Epidermal melanocyte (primary cell): ENCODE data around the gene ZNRF3.
"Not testable (repeated sequence)": the region's sequence is repeated elsewhere in the genome, so short reads cannot be mapped to it uniquely, and the experiment has no call there.

ENCODE experiments used
- DNase-seq: peaks from one replicate; pipeline ENCODE4 v3.0.0; 2011; ENCODE audit warnings: low spot score; ENCODE audit not compliant: insufficient read length

The ZNRF3 gene

GRCh38 chr22:29005754-29006153 is 122.4 kb downstream of the ZNRF3 start:
- DNase-seq = not testable (repeated sequence)

DNA sequence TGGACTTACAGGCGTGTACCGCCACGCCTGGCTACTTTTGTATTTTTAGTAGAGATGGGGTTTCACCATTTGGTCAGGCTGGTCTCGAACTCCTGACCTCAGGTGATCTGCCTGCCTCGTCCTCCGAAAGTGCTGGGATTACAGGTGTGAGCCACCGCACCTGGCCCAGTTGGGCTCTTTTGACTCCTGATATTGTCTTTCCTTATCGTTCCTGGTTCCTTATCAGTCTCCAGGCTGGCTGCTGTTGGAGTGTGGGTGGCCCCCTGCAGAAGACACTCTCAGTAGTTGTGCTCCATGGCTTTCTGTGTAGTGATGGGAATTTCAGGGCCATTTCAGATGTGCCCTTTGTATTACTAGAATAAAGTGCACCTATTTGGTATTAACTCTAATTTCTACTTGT is 123.0 kb downstream of the ZNRF3 start:
- no peak for DNase-seq

DNA sequence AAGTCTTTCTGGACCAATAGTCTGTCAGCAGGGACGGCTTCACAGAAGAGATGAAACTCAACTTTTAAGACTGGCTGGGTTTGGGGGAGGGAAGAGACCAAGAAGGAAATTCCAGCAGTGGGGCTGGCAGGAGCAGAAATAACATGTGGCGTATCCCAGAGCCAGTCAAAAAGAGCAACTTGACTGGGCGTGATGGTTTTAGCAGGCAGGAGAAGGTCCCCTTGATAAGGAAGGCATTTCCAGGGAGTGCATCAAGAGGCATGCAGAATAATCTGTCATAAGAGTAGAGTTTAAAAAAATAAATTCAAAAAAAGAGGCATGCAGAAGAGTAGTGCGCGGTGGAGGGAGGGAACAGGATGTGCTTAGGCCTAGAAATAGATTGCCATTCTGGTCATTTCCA is 125.8 kb downstream of the ZNRF3 start:
- no peak for DNase-seq

GRCh38 chr22:29011240-29012100 is 128.1 kb downstream of the ZNRF3 start:
- no peak for DNase-seq

DNA sequence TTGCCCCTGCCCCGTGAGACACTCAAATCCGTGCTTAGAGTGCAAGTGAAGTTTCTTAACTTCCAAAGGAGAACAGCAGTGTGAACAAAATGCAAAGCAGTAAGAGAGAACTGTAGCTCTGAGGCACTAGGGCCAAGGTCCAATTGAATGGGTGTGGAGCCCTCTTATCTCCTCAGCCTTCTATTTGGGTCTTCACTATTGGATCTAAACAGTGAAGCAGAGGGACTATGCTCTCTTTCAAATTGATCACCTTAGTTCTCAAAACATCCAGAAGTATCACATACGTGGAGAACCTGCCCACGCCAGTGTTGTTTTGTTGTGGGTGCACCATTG is 128.7 kb downstream of the ZNRF3 start:
- DNase-seq = no peak

GRCh38 chr22:29012952-29013351 is 129.6 kb downstream of the ZNRF3 start:
- no peak for DNase-seq

GRCh38 chr22:29014293-29014692 is 130.9 kb downstream of the ZNRF3 start:
- DNase-seq = no peak

- no peak for DNase-seq
Measured at GRCh38 chr22:29014773-29015172, 131.4 kb downstream of the ZNRF3 start.

DNA sequence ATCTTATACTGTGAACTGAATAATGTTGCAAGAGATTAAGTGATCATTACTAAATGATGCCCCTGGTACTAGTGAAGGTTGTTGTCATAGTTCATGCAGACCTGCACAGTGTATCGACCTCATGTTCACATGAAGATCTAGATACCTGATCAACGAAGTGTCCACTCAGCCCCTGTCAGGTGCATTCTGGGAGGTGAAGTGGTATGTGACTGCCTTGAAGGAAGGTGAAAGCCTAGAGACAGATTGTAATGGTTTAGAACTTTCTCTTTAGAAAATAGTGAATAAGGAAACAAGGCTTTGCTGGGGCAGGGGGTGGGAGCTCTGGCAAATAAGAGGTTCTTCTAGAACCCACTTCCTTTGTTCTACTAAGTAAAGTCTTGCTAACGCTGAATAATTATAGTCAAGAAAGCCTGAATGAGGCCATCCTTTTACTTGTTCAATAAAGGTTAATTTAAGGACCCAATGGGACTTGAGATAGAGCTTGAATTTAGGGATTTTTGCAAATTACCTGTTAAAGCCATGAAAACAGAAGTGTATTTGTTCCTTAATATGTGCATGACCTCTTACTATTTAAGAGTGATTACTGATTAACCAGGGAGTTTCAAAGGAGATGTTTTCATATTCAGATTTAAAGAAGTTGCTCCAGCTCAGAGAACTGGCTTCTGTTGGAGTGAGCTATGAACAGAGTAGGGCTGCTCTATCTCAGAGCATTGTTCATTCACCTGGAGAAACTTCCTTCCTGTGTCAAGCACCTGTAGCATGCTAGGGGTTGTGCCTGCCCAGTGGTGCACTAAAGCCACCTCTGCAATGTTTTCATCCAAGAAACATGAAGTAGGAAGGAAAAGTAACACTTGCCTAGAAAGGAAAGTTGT is 132.9 kb downstream of the ZNRF3 start:
- no peak for DNase-seq

DNA sequence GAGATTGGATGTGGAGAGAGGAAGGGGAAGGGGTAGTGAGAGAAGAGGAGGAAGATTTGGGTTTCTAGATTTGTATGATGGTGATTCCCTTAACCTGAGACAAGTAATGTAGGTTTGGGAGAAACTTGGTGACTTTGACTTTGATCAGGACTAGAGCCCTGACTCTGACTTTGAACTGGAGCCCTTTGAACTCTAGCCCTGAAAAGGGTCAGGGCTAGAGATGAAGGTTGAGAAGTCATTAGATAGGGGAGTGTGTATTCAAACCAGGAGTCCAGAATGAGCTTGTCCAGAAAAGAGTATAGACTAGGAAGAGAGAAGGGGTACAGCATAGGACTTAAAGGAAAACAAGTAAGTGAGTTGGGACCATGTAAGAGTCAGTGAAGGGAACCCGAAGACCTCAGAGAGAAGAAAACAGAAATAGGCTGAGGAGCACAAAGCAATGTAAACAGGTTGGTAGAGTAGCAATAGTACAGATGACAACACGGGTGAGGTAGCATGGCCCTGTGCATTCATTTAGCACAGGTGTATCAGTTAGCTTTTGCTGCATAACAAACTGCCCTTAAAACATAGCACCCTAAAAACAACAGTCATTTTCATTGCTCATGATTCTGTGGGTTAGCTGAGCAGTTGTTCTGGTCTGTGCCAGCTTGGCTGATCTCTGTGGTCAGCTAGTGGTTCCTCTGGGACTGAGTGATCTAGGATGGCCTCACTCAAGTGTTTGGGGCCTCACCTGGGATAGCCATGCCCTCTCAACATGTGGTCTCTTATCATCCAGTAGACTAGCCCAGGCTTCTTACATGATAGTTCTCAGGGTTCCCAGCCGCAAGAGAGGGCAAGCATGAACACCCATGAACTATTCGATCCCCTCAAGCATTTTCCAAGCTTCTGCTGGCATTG is 135.2 kb downstream of the ZNRF3 start:
- no peak for DNase-seq

DNA sequence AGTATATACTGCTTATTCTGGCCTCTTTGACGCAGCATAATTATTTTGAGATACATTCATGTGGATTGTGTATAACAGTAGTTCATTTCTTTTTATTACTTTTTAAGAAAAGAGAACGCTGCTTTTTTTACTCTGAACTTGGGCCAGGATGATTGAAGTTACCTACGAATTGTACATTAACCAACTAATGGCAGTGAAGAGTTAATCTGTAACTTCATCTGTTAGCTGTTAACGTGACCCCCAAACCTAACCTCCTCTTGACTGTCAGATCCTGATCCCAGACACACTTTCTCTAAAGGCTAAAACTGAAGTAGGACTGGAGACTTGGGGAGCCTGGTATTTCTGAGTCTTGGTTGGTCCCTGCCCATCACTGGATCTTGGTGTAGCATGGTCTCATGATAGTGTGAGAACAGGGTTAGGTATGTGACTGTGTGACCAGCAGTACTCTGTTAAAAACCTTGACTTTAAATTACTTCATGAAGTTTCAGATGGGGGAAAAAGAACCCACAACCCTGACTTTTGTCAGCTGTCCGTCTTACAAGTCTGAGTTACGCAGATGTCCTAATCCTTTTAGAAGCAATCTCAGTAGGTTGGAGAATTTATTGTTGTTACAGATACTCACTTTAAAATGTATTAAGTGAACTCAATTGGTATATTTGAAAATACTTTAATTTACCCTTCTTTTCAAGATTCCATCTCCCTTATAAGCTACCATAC is 138.9 kb downstream of the ZNRF3 start:
- DNase-seq = no peak

GRCh38 chr22:29023172-29023796 is 139.9 kb downstream of the ZNRF3 start:
- DNase-seq = no peak

DNA sequence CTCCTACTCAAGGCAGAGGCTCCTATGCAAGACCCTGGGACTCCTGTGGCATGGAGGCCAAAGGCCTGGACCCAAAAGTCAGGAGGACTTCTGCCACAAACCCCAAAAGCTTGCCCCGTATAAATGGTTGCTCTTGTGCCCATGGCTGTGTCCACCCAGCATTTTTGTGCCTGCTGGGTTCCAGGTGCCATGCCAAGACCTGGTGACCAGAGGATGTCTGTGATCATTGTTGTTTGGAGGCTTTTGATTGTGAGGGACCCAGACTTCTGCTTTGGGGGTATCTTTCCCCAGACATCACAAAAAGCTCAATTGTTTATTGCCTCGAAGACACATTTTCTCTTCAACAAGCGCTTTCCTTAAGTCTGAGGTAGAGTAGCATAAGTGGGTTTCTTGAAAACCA is 143.2 kb downstream of the ZNRF3 start:
- no peak for DNase-seq

DNA sequence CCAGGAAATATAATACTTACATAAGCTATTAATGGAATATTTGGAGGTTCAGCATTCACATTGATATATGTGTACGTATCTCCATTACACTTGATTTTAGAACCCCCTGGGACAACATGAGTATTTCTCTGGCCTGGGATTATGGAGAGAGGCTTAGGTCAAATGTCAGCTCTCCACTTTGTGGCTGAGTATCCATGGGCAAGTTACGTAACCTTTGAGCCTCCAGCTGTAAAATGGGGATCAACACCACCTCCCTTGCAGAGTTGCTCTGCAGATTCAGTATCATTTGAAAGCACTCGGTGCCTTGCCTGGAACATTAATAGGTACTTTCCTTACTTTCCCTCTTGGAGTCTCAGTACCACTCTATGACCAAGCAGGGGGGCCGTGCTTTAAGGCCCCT is 145.1 kb downstream of the ZNRF3 start:
- no peak for DNase-seq

GRCh38 chr22:29029202-29030000 is 146.0 kb downstream of the ZNRF3 start:
- no peak for DNase-seq

DNA sequence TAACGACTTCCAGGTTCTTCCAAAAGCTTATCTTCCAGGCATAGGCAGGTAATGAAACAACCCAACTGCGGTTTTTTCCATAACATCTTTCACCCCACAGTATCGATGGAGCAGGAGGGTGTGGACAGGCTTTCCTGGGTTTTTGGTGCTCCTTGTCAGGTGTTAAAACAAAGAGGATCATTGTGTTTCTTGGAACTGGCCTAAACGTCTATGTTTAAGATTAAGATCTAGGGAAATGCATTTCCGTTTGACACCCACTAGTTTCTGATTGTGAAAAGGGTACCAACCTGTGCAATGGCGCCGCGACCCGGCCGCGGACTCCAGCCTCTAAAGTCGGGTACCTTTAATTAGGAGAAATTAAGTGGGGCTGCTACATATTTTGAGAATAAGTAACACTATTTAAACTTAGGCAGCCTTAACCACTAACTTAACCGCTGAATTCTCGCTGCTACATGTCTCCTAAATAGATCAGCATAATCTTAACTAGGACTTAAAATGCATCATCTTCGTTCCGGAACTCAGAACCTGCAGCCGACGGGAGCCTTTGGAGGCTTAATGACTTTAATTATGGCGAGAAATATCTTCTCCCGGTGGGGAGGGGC is 146.7 kb downstream of the ZNRF3 start:
- no peak for DNase-seq

GRCh38 chr22:29030618-29031226 is 147.3 kb downstream of the ZNRF3 start:
- DNase-seq = peak; percentile 38

DNA sequence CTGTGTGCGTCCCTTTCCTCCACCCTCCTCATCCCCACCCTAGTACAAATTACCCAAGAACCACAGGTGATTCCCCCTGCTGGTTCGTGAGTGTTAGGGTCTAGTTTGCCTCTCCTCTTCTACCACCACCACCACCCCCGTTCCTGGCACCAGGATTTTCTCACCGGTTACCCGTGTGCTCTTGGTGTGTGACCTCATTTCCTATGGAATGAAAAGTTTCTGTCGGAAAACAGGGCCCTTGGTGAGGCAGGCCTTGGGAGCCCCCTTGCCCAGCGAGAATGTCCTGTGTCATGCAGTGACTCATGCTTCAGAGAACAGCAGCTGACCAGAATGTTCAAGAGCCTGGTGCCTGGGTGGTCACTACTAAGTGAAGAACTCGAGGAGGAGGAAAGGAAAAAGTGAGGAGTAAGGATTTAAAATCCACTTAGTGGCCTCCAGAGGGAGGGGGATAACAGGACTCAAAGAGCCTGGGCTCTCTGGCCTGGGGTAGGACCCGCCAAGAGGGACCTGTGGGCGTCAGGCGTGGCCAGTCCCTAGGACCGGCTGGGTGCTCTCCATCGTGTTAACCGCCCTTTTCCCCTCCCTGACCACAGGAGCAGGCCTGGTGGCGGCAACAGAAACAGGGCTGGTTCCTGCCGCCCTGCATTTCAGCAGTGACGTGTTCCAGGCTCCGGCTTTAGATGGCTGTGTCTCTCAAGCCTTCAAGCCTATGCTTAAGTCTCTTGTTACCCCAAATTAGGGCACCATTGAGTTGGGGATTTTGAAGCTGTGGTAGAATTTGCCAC is 148.0 kb downstream of the ZNRF3 start:
- peak; percentile 40 for DNase-seq
